HepG2 (cell line): ENCODE data around the gene ADAM8. TPM values are rescaled to one million over a fixed set of nuclear protein-coding genes. Genes with fewer than 3 reads are reported as not detected.

ENCODE experiments used
- ATAC-seq: fragments of 200-7000 bp; cut with Tn5 transposase; 3 replicates; pipeline ENCODE4 v1.9.1; 2020; ENCODE audit warnings: mild to moderate bottlenecking, moderate library complexity
- BruUV-seq: library from RNA; stranded (reverse); fragments of 400-500 nt; replicated peaks from 2 replicates; lab custom pipeline; 2021; lab: Mats Ljungman, UMichigan
- CTCF ChIA-PET: fragments of 300-600 bp; formaldehyde crosslinking; extraction: SDS; loops from one replicate; lab custom pipeline; 2021; ENCODE audit warnings: low total read pairs, inconsistent platforms, low intra/inter-chr PET ratio; lab: Yijun Ruan, JAX
- POLR2A ChIA-PET: fragments of 350-600 bp; sonication (Branson Sonifier 250); formaldehyde crosslinking; loops from one replicate; lab custom pipeline; 2020; ENCODE audit warnings: antibody characterized with exemption, inconsistent platforms; lab: Yijun Ruan, JAX
- DNase-seq: peaks from one replicate; pipeline ENCODE4 v3.0.0-alpha.2; 2015; ENCODE audit warnings: low spot score
- FAIRE-seq: peaks from 3 replicates; lab custom pipeline; 2011; peaks lifted over from hg19 to GRCh38; lab: Jason Lieb, UNC
- H2AFZ ChIP-seq: one replicate; pipeline ENCODE4 v1.6.1; 2011; ENCODE audit warnings: low read length, inconsistent platforms
- H3K27ac ChIP-seq: fragments of 300-600 bp; 3 replicates; pipeline ENCODE4 v1.8.0; 2011; ENCODE audit warnings: mixed run types, mild to moderate bottlenecking, mixed read lengths, low read length, inconsistent platforms; ENCODE audit not compliant: insufficient read depth; ENCODE audit errors: extremely low read length
- H3K27me3 ChIP-seq, 2 experiments: fragments of 200-600 bp in 1 of 2; 2 replicates in 1 of 2; 3 replicates in 1 of 2; pipeline versions ENCODE4 v1.6.0 to v1.8.0; 2011; ENCODE audit warnings: low read length in 2 of 2, mild to moderate bottlenecking in 2 of 2, moderate library complexity in 2 of 2, inconsistent platforms in 1 of 2; ENCODE audit not compliant: insufficient read depth in 2 of 2, control insufficient read depth in 1 of 2
- H3K36me3 ChIP-seq, 2 experiments: fragments of 200-600 bp in 1 of 2; replicated peaks in 1 of 2; 2 replicates in 1 of 2; 3 replicates in 1 of 2; pipeline versions ENCODE4 v1.5.1 to v1.8.0; 2011; ENCODE audit warnings: low read length in 2 of 2, inconsistent platforms in 1 of 2; ENCODE audit not compliant: insufficient read depth in 2 of 2, control insufficient read depth in 1 of 2
- H3K4me1 ChIP-seq: 2 replicates; pipeline ENCODE4 v1.5.1; 2012; ENCODE audit warnings: low read length, inconsistent platforms; ENCODE audit not compliant: insufficient read depth
- H3K4me2 ChIP-seq: 2 replicates; pipeline ENCODE4 v1.6.0; 2011; ENCODE audit warnings: low read depth, low read length, inconsistent platforms
- H3K4me3 ChIP-seq, 3 experiments: fragments of 200-600 bp in 1 of 3; sonication (generic), shearing (Covaris generic) in 1 of 3; replicated peaks in 1 of 3; 2 replicates each; pipeline ENCODE4 v1.5.1; 2011 to 2016; ENCODE audit warnings: low read length in 3 of 3, inconsistent platforms in 2 of 3, low read depth in 2 of 3, mild to moderate bottlenecking in 2 of 3, control low read depth in 1 of 3, mixed read lengths in 1 of 3; ENCODE audit not compliant: insufficient read depth in 1 of 3
- H3K79me2 ChIP-seq: one replicate; pipeline ENCODE4 v1.6.1; 2011; ENCODE audit warnings: low read length, inconsistent platforms; ENCODE audit not compliant: insufficient read depth
- H3K9ac ChIP-seq: 2 replicates; pipeline ENCODE4 v1.6.0; 2011; ENCODE audit warnings: mild to moderate bottlenecking, low read depth, low read length, inconsistent platforms; ENCODE audit not compliant: insufficient read depth
- H3K9me3 ChIP-seq: 2 replicates; pipeline ENCODE4 v1.5.1; 2012; ENCODE audit warnings: mild to moderate bottlenecking, low read length
- H4K20me1 ChIP-seq: 2 replicates; pipeline ENCODE4 v1.6.0; 2011; ENCODE audit warnings: inconsistent platforms, mild to moderate bottlenecking, low read length, moderate library complexity; ENCODE audit not compliant: insufficient read depth
- BCL6 ChIP-seq: IDR thresholded peaks from 2 replicates; pipeline ENCODE4 v1.6.1; 2016; ENCODE audit warnings: missing genetic modification reagents, missing compliant biosample characterization
- CENPX ChIP-seq: sonication (generic); formaldehyde crosslinking; IDR thresholded peaks from 2 replicates; pipeline ENCODE4 v1.9.0; 2021; ENCODE audit warnings: mild to moderate bottlenecking, missing genetic modification reagents, moderate library complexity
- ETV5 ChIP-seq: IDR thresholded peaks from 2 replicates; pipeline ENCODE4 v1.6.1; 2018; ENCODE audit warnings: missing biosample characterization, missing genetic modification reagents, inconsistent platforms, borderline replicate concordance
- GTF2F1 ChIP-seq: fragments of 150-350 bp; IDR thresholded peaks from 2 replicates; pipeline ENCODE4 v1.6.1; 2014; ENCODE audit warnings: low read length
- HMG20A ChIP-seq: IDR thresholded peaks from 2 replicates; pipeline ENCODE4 v1.6.1; 2016; ENCODE audit warnings: borderline replicate concordance
- IKZF4 ChIP-seq: sonication (generic); formaldehyde crosslinking; IDR thresholded peaks from 2 replicates; pipeline ENCODE4 v1.5.1; 2020; ENCODE audit warnings: borderline replicate concordance, mild to moderate bottlenecking, low read depth, missing genetic modification reagents; ENCODE audit errors: not compliant biosample characterization
- KAT8 ChIP-seq: IDR thresholded peaks from 2 replicates; pipeline ENCODE4 v1.6.1; 2016; ENCODE audit warnings: missing genetic modification reagents, missing compliant biosample characterization
- MAF1 ChIP-seq: sonication (generic); formaldehyde crosslinking; IDR thresholded peaks from 2 replicates; pipeline ENCODE4 v1.5.0; 2020; ENCODE audit warnings: missing genetic modification reagents, borderline replicate concordance
- NR2C2 ChIP-seq: sonication (generic); formaldehyde crosslinking; IDR thresholded peaks from 2 replicates; pipeline ENCODE4 v1.4.0; 2020; ENCODE audit warnings: missing genetic modification reagents, mild to moderate bottlenecking, moderate library complexity, borderline replicate concordance
- PCBP1 ChIP-seq: fragments of 200-400 bp; formaldehyde crosslinking; IDR thresholded peaks from 2 replicates; pipeline ENCODE4 v1.6.1; 2017; ENCODE audit warnings: mild to moderate bottlenecking, low read depth, low read length, borderline replicate concordance
- POGZ ChIP-seq: sonication (generic); formaldehyde crosslinking; IDR thresholded peaks from 2 replicates; pipeline ENCODE4 v1.4.0; 2020; ENCODE audit warnings: mild to moderate bottlenecking, missing genetic modification reagents
- SYNCRIP ChIP-seq: fragments of 200-400 bp; formaldehyde crosslinking; IDR thresholded peaks from 2 replicates; pipeline ENCODE4 v1.6.1; 2018; ENCODE audit warnings: mild to moderate bottlenecking, low read depth, low read length; ENCODE audit not compliant: insufficient read depth
- TARDBP ChIP-seq: sonication (generic); formaldehyde crosslinking; IDR thresholded peaks from 2 replicates; pipeline ENCODE4 v1.8.0; 2022; ENCODE audit warnings: mild to moderate bottlenecking, missing genetic modification reagents
- ZFP37 ChIP-seq: sonication (generic); formaldehyde crosslinking; IDR thresholded peaks from 2 replicates; pipeline ENCODE4 v1.4.0; 2020; ENCODE audit warnings: missing genetic modification reagents, borderline replicate concordance
- ZSCAN9 ChIP-seq: IDR thresholded peaks from 2 replicates; pipeline ENCODE4 v1.6.1; 2016; ENCODE audit warnings: borderline replicate concordance
- WGBS: methylation state at CpG from one replicate; pipeline ENCODE4 v1.1.6; 2017; ENCODE audit warnings: low lambda C conversion rate; 5-methylcytosine and 5-hydroxymethylcytosine counted together
- in situ Hi-C: cut with HindIII; loops from 2 replicates; pipeline ENCODE4 v1.10.0; 2017; ENCODE audit warnings: low pct_unique_long_range_greater_than_20kb; ENCODE audit not compliant: extremely low pct_ligation_motif_present
- intact Hi-C: fragments of 100-400 bp; cut with micrococcal nuclease; formaldehyde crosslinking; loops from one replicate; pipeline ENCODE4 v1.10.0; 2022; ENCODE audit not compliant: unreplicated experiment
- polyA plus RNA-seq, 8 experiments: library from polyadenylated mRNA; depleted of rRNA in 3 of 8; stranded (reverse) in 7 of 8; unstranded in 1 of 8; fragments of >200 nt; fragmentation: Illumina TruSeq in 4 of 8; extraction: Trizol in 4 of 8; gene quantifications; 2 replicates each; pipeline versions ENCODE4 v1.2.1 to v1.2.3, GENCODE V29; 2011 to 2016; ENCODE audit warnings: low read depth in 4 of 8, missing spikeins in 1 of 8, mixed read lengths in 1 of 8; ENCODE audit not compliant: insufficient read depth in 1 of 8
- total RNA-seq, 5 experiments: library from RNA; depleted of rRNA; stranded (reverse); fragments of >200 nt; fragmentation: Illumina TruSeq; extraction: Trizol; gene quantifications; 2 replicates each; pipeline ENCODE4 v1.2.3, GENCODE V29; 2016; ENCODE audit warnings: low read depth in 1 of 5
- TF ChIP-seq, protein P1 (sequence below): IDR thresholded peaks from 2 replicates; pipeline ENCODE4 v1.6.1; 2018; ENCODE audit warnings: missing genetic modification reagents, mild to moderate bottlenecking, missing compliant biosample characterization

The ADAM8 gene
- total and polyA plus RNA-seq, 2 of the 13 experiments (the other 11 are each of a cell fraction or from before 2014, with no cell fraction given), result 0.24 to 0.93 TPM

DNA sequence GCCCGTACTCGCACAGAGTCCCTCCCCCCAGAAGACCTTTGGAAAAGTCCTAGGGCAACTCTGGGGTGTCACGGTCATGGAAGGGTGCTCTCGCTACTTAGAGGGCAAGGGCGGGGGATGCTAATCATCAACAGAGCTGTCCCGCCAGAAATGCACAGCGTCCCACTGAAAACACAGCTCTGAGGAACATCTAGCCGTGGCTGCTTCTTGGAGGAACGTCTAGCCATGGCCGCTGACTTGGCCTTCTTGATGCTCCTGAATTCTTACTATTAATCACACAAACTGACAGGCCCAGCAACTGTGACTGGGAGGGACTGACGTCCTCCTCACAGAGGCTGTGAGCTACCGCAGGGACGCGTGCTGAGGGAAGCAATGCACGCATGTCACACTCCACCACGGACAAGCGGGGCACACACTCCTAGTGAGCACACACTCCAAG lies 30.3 kb upstream of the ADAM8 start (continued):
- TF ChIP-seq, protein P1, sequence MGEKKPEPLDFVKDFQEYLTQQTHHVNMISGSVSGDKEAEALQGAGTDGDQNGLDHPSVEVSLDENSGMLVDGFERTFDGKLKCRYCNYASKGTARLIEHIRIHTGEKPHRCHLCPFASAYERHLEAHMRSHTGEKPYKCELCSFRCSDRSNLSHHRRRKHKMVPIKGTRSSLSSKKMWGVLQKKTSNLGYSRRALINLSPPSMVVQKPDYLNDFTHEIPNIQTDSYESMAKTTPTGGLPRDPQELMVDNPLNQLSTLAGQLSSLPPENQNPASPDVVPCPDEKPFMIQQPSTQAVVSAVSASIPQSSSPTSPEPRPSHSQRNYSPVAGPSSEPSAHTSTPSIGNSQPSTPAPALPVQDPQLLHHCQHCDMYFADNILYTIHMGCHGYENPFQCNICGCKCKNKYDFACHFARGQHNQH (CRISPR knock-in tag), result no peak
- no peak for TF ChIP-seq NR2C2 (CRISPR knock-in tag)
- no peak for TF ChIP-seq ZFP37 (CRISPR knock-in tag)
- no peak for TF ChIP-seq MAF1 (CRISPR knock-in tag)
- TF ChIP-seq ZSCAN9 (CRISPR knock-in tag), result no peak
- TF ChIP-seq PCBP1, result no peak
- TF ChIP-seq POGZ, result no peak
- TF ChIP-seq SYNCRIP, result no peak

DNA sequence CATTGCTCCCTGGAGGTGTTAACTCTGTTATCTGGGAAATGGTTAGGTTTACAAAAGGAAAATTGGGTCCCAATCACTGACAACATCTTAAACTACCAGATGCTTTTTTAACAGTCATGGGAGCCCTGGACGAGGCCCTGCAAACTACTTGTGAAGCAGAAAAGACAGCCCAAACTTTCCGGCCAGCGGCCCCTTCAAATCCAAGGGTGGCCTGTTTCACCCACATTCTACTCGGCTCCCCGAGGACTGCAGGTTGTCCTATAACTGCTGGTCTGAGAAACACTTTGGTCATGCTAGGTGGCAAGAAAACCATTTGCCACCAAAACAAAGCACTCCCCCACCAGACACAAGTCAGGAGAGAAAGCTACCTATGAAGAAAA lies 29.4 kb upstream of the ADAM8 start:
- 98% methylated on average over 5 of the region's 5 CpGs for WGBS
- ATAC-seq (no peak), FAIRE-seq (no peak), DNase-seq (no peak)
- in situ Hi-C loops, result no loop called here
- Histone ChIP-seq H3K9me3 (no peaks in the 10 kb centered on the region), H3K4me1 (peaks cover 15% of the 10 kb centered on the region), H2AFZ (no peak overlapping the region), H3K79me2 (peaks cover 34% of the 10 kb centered on the region), H4K20me1 (peaks cover 9% of the 10 kb centered on the region), H3K4me3 (no peak overlapping the region), H3K4me2 (no peak overlapping the region), H3K27me3 (no peaks in the 10 kb centered on the region; a peak in 1 of 5 replicates), H3K27ac (no peak overlapping the region), H3K9ac (no peak overlapping the region), H3K36me3 (peaks cover 13 to 32% of the 10 kb centered on the region in 2 experiments; a peak in 4 of 5 replicates)
- ChIA-PET CTCF (no interaction called here), POLR2A (no interaction called here)
- BruUV-seq, result no TSS peak
- TF ChIP-seq KAT8 (CRISPR knock-in tag) (no peak), GTF2F1 (no peak), BCL6 (no peak), IKZF4 (CRISPR knock-in tag) (no peak), CENPX (CRISPR knock-in tag) (no peak), HMG20A (CRISPR knock-in tag) (no peak), TARDBP (CRISPR knock-in tag) (no peak), ETV5 (CRISPR knock-in tag) (no peak)
- intact Hi-C loops, result no loop called here
